Caki2 (cell line): Measurements from ENCODE around the gene CCR1. TPM values are rescaled to one million over a fixed set of nuclear protein-coding genes. Genes with fewer than 3 reads are reported as not detected.

Source experiments
- DNase-seq: peaks from one replicate; pipeline ENCODE4 v3.0.0-alpha.2; 2015; ENCODE audit warnings: low read depth
- in situ Hi-C: cut with HindIII; loops from 2 replicates; pipeline ENCODE4 v1.10.0; 2016; ENCODE audit warnings: low sequenced_read_pairs, low pct_unique_long_range_greater_than_20kb, mixed read lengths
- total RNA-seq: library from RNA; depleted of rRNA; stranded (reverse); fragments of >200 nt; shearing (Covaris generic); gene quantifications from 2 replicates; pipeline ENCODE4 v1.2.3, GENCODE V29; 2014; ENCODE audit warnings: low replicate concordance; rRNA removed

CCR1 gene
- total RNA-seq: not detected in 2 replicates

- DNase-seq: no peak
- in situ Hi-C loops: no loop called here
Observed at GRCh38 chr3:46208167-46208704, at the start of gene CCR1. Gene CCR1, minus strand, starts transcription at chr3:46208313. Its CDS starts 4,000 bp downstream, at chr3:46204313.

- in situ Hi-C loops: no loop called here
- no peak for DNase-seq
Observed at GRCh38 chr3:46252980-46253379, 44.9 kb upstream of the CCR1 start.

GRCh38 chr3:46245146-46245545 is 37.0 kb upstream of the CCR1 start:
- in situ Hi-C loops: no loop called here

GRCh38 chr3:46243560-46243959 is 35.4 kb upstream of the CCR1 start:
- in situ Hi-C loops: no loop called here
- DNase-seq: no peak

More at GRCh38 chr3:46245146-46245545, 37.0 kb upstream of the CCR1 start:
- no peak for DNase-seq

- DNase-seq: no peak
- in situ Hi-C loops: no loop called here
Observed at GRCh38 chr3:46242120-46242519, 34.0 kb upstream of the CCR1 start, which contains the start of gene CCR3. Gene CCR3, plus strand, starts transcription at chr3:46242460. Its CDS starts 22,699 bp downstream, at chr3:46265159.

- in situ Hi-C loops: no loop called here
Observed at GRCh38 chr3:46239952-46240351, 31.8 kb upstream of the CCR1 start.

GRCh38 chr3:46239301-46239938 is 31.3 kb upstream of the CCR1 start:
- in situ Hi-C loops: no loop called here
- no peak for DNase-seq

More at GRCh38 chr3:46239952-46240351, 31.8 kb upstream of the CCR1 start:
- DNase-seq: no peak

- in situ Hi-C loops: no loop called here
- DNase-seq: no peak
Observed at GRCh38 chr3:46238386-46238785, 30.3 kb upstream of the CCR1 start.

- DNase-seq: no peak
- in situ Hi-C loops: no loop called here
Observed at GRCh38 chr3:46236294-46237054, 28.4 kb upstream of the CCR1 start.

- in situ Hi-C loops: no loop called here
- DNase-seq: no peak
Observed at GRCh38 chr3:46235425-46235824, 27.3 kb upstream of the CCR1 start.

- in situ Hi-C loops: no loop called here
- no peak for DNase-seq
Observed at GRCh38 chr3:46233194-46233593, 25.1 kb upstream of the CCR1 start.

GRCh38 chr3:46231323-46231722 is 23.2 kb upstream of the CCR1 start:
- DNase-seq: no peak
- in situ Hi-C loops: no loop called here

- in situ Hi-C loops: no loop called here
- no peak for DNase-seq
Observed at GRCh38 chr3:46228260-46229242, 20.4 kb upstream of the CCR1 start.

- in situ Hi-C loops: no loop called here
- no peak for DNase-seq
Observed at GRCh38 chr3:46222435-46223161, 14.5 kb upstream of the CCR1 start.

GRCh38 chr3:46221938-46222337 is 13.8 kb upstream of the CCR1 start:
- in situ Hi-C loops: no loop called here
- DNase-seq: no peak

GRCh38 chr3:46221391-46221790 is 13.3 kb upstream of the CCR1 start:
- in situ Hi-C loops: no loop called here
- no peak for DNase-seq

- in situ Hi-C loops: no loop called here
- DNase-seq: no peak
Observed at GRCh38 chr3:46218196-46218709, 10.1 kb upstream of the CCR1 start.
